ENCODE data around the gene GLB1L.
"Not testable (repeated sequence)": the region's sequence is repeated elsewhere in the genome, so short reads cannot be mapped to it uniquely, and the experiment has no call there.

GLB1L gene

DNA sequence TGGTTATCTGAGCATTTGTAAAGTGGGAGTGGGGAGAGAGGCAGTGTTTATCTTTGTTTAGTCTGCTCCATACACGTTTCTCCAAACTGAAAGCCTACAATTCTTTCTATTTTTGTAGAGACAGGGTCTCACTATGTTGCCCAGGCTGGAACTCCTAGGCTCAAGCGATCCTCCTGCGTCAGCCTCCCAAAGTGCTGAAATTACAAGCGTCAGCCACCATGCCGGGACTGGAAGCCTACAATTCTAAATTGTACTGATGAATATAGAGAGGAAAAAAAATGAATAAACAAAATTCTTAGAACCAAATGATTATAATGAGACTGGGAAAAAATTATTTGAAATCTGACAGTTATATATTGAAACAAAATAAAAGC, 40.1 kb downstream of the GLB1L start:
- DNase-seq, result no peak

DNA sequence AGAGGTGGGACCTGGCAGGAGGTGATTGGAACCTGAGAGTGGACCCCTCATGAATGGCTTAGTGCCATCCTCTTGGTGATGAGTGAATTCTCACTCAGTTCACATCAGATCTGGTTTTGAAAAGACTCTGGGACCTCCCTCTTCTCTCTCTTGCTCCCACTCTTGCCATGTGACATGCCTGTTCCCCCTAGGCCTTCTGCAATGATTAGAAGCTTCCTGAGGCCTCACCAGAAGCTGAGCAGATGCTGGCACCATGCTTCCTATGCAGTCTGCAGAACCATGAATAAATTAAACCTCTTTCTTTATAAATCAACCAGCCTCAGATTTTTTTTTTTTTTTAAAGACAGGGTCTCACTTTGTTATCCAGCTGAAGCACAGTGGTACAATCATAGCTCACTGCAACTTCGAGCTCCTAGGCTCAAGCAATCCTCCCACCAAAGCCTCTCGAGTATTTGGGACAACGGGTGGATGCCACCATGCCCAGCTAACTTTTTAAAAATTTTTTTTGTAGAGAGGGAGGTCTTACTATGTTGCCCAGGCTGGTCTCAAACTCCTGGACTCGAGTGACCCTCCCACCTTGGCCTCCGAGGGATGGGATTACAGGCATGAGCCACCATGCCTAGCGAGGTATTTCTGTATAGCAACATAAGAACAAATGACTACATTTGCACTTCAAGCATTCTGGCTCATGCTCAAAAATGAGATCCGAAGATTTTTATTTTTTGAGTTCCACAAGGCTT, 40.6 kb downstream of the GLB1L start:
- DNase-seq, result no peak

DNA sequence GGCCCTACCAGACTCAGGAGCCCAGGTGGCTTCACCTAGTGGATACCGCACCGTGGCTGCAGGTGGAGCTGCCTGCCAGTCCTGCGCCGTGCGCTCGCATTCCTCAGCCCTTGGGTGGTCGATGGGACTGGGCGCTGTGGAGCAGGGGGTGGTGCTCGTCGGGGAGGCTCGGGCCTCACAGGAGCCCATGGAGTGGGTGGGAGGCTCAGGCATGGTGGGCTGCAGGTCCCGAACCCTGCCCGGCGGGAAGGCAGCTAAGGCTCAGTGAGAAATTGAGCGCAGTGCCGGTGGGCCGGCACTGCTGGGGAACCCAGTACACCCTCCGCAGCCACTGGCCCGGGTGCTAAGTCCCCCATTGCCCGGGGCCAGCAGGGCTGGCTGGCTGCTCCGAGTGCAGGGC, 43.9 kb downstream of the GLB1L start:
- DNase-seq, result not testable (repeated sequence)

DNA sequence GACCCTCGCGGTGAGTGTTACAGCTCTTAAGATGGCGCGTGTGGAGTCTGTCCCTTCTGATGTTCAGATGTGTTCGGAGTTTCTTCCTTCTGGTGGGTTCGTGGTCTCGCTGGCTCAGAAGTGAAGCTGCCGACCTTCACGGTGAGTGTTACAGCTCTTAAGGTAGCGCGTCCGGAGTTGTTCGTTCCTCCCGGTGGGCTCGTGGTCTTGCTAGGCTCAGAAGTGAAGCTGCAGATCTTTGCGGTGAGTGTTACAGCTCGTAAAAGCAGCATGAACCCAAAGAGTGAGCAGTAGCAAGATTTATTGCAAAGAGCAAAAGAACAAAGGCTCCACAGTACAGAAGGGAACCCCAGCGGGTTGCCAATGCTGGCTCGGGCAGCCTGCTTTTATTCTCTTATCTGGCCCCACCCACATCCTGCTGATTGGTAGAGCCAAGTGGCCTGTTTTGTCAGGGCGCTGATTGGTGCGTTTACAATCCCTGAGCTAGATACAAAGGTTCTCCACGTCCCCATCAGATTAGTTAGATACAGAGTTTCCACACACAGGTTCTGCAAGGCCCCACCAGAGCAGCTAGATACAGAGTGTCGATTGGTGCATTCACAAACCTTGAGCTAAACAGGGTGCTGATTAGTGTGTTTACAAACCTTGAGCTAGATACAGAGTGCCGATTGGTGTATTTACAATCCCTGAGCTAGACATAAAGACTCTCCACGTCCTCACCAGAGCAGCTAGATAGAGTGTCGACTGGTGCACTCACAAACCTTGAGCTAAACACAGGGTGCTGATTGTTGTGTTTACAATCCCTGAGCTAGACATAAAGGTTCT, 44.5 kb downstream of the GLB1L start:
- DNase-seq, result not testable (repeated sequence)

DNA sequence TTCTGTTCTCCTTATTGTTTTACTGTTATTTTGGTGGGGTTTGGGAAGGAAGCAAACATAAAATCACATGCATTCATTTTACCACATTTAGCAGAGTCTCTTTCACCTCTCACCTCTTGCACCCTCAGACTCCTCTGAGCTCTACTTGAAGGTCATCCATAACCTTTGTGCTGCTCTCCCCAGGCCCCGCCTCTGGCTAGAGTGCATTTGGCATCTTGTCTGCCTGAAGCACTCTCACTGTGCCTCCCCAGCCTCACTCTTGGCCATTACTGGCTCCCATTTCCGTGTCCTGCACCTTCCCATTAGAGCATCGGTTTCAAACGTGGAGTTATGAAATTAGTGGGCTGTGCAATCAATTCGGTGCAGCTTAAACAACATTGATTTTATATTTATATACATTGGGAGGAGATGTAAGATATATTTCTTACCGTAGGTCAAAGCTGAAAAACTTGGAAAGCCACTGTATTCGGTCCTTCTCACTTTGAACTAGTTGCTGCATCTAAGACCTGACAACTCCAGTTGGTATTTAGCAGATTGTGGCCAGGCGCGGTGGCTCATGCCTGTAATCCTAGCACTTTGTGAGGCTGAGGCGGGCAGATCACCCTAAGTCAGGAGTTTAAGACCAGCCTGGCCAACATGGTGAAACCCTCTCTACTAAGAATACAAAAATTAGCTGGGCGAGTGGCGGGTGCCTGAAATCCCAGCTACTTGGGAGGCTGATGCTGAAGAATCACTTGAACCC, 45.6 kb downstream of the GLB1L start:
- DNase-seq, result no peak

DNA sequence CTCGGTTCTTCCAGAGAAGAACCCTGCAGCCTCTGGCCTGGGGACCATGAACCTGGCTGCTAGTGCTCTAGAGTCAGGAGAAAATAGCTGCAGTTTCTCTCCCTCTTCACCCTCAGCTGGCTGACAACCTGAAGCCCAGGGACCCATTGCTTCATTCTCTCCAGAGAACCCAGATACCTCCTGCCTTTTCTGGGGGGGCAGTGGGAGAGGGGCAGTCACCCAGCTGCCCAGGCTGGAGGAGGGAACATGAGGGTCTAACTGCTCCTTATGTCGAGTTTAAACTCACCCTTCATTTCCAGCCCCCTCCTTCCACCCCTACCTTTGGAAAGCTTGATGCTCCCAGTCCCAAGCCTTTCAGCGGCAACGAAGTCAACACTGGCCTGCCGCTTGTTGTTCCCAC, 46.3 kb downstream of the GLB1L start:
- DNase-seq, result no peak

DNA sequence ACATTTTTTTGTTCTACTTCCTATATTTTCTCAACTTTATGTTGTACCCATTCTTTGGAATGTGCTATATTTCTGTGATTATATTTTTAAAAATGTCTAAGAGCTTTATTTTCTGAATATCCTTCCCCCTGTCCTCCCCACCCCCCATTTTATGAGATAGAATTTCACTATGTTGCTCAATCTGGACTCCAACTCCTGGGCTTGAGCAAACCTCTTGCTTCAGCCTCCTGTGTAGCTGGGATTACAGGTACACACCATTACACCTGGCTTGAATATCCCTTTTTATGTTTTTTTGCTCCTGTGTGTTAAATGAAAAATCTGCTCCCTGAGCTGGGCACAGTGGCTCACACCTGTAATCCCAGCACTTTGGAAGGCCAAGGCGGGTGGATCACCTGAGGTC, 47.9 kb downstream of the GLB1L start:
- no peak for DNase-seq

DNA sequence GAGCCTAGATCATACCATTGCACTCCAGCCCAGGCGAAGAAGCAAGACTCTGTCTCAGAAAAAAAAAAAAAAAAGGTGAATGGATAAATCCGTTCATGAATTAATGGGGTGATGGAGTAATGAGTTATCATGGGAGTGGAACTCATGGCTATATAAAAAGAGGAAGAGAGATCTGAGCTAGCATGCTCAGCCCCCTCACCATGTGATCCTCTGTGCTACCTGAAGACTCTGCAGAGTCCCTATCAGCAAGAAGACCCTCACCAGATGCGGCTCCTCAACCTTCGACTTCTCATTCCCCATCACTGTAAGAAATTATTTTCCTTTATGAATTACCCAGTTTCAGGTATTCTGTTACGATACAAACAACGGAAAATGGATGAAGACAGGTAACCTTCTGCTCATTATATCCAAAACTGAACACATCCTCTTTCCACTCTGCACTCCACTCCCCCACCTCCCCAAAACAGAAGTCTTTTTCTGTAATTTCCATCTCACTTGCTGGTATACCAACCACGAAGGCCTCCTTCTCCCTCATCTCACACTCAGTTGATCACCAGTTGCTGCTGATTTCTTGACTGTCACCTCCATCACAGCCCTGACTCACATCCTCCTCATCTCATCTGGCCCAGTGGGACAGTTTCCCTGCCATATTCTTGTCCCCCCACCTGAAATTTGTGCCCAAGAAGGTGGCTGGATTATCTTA, 58.3 kb downstream of the GLB1L start:
- DNase-seq, result no peak

Data from NCI-H187 treated with DMSO at 0.1 percent for 48 hours (cell line).